ENCODE measurements around the gene C1QTNF5. TPM values are rescaled to one million over a fixed set of nuclear protein-coding genes. Genes with fewer than 3 reads are reported as not detected.
A peak's percentile ranks its signal among the peaks of the same experiment; 100 is the strongest.

C1QTNF5 gene
- total RNA-seq, 1 donor = 6.5 TPM

DNA sequence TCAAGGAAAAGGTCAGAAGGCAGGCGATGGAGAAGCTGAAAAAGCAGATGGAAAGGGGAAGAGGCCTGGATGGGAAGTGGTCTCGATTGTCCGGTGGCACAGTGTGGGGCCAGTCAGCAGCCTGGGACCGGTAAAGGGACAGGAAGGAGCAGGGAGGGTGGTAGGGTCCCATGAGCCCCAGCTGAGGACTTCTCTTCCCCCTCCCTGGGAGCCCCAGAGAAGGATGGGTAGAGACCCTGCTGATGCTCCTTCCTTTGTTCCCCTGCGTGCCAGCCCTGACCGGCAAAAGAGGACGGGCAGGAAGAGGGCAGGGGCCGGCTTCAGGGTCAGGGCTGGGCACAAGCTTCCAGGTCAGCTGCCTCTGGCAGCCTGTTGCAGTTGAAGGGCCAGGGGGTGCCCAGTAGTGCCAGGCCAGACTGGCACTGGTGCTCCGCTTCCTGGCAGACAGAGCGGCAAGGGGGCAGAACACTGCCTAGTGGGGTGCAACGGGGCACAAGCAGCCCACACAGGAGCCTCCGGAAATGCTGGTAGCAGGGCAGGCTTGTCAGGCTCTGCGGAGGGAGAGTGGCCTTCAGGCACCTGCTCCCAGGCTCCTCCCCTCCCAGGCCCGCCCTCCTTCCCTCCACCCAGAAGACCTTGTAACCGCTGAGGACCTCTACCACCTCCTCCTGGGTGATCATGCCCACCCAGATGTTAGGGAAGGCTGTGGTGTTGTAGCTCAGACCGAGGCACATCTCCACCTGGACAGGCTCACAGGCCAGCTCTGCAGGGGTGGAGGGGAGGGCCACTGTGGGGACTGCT lies 739 bp upstream of the C1QTNF5 start:
- DNase-seq (ENCODE audit: low read depth) = no peak
- TF ChIP-seq, protein P1, sequence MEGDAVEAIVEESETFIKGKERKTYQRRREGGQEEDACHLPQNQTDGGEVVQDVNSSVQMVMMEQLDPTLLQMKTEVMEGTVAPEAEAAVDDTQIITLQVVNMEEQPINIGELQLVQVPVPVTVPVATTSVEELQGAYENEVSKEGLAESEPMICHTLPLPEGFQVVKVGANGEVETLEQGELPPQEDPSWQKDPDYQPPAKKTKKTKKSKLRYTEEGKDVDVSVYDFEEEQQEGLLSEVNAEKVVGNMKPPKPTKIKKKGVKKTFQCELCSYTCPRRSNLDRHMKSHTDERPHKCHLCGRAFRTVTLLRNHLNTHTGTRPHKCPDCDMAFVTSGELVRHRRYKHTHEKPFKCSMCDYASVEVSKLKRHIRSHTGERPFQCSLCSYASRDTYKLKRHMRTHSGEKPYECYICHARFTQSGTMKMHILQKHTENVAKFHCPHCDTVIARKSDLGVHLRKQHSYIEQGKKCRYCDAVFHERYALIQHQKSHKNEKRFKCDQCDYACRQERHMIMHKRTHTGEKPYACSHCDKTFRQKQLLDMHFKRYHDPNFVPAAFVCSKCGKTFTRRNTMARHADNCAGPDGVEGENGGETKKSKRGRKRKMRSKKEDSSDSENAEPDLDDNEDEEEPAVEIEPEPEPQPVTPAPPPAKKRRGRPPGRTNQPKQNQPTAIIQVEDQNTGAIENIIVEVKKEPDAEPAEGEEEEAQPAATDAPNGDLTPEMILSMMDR (IDR thresholded peaks at IDR 0.05; ENCODE audit: insufficient read depth, low read depth, low read length) = no peak
- H3K4me3 ChIP-seq (ENCODE audit: low read depth, low read length) = peak overlapping the region; percentile 63

DNA sequence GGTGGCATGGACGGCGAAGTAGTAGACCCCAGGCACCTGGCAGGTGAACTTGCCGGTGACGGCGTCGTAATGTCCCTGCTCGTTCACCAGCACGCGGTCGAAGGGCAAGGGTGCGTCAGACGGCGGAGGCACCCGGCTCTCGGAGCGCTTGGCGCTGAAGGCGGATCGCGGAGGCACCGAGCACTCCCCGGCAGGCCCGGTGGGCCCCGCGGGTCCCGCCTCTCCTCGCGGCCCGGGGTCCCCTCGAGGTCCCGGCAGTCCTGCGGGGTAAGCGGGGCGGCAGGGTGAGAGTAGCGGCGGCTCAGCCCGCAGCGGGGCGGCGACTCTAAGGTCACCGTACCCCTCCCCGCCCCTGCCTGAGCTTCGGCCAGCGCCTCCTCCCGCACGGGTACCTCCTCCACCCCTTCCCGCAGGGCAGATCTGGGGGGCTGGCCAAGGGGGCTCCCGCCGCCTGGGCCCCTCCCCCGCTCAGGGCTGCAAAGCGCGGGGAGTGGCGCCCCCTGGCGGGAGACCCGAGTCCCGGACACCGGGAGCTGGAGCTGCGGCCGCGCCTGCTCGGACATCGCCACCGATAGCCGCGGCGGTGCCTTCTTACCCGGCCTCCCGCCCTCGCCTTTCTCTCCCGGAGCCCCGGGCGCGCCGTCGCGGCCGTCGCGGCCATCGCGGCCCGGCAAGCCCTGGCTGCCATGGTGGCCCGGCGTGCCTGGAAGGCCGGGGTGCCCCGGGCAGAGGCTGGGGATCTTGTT lies 921 bp downstream of the C1QTNF5 start:
- H3K4me3 ChIP-seq (ENCODE audit: low read depth, low read length) = peak overlapping the region; percentile 63
- TF ChIP-seq, protein P1 (IDR thresholded peaks at IDR 0.05; ENCODE audit: insufficient read depth, low read depth, low read length) = peak; percentile 84
- DNase-seq (ENCODE audit: low read depth) = peak; percentile 60

DNA sequence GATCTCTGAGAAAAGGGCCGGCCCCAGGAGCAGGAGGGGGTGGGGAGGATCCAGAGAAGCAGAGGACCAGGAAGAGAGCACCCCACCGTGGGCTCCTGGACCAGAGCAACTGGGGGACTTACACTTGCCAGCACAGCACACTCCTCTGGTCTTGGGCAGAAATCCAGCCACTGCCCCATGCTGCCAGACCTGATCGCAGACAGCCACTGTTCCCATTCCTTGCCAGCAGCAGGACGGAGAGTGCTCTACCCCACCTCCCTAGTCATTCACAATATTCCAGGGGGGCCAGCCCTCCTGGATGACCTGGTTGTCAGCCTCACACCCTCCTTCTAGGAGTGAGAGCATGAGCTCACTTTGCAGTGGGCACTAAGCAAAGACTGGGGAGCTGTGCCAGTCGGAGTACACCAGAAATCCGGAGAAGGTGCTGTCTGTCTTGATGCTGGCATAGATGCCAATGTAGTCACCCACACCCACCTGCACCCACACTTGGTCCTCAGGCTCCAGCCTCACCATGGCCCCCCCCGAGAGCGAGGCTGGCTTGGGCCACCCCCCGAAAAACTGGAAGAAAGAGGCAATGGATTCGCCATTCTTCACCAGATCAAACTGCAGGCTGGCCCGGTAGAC lies 1.6 kb downstream of the C1QTNF5 start:
- TF ChIP-seq, protein P1 (IDR thresholded peaks at IDR 0.05; ENCODE audit: insufficient read depth, low read depth, low read length) = no peak
- peak overlapping the region; percentile 63 for H3K4me3 ChIP-seq (ENCODE audit: low read depth, low read length)
- no peak for DNase-seq (ENCODE audit: low read depth)

DNA sequence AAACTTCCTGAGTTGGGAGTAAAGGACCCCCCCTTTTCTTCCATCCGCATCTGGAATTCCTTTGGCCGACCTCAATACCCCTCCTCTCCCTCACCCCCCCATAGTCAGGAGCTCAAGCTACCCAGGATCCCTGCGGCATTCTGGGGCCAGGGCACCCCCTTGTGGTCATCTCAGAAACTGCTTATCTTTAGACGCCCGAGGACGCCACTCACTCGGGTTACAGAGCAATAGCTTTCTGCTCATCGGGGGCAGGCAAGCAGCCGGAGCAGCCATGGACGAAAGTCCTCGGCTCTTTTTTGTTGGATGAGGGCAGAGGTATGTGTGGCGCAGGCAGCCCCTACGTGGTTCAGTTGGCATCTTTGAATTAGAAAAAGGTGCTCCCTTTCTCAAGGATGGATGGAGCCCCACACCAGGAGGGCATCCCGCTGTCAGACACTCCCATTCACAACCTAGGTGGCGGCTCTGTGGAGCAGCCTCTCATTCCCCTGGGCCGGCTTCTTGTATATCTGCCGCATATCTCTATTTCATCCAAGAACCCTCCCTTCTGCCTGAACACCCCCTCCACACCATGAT lies 2.3 kb downstream of the C1QTNF5 start:
- TF ChIP-seq, protein P1 (IDR thresholded peaks at IDR 0.05; ENCODE audit: insufficient read depth, low read depth, low read length) = peak; percentile 91
- DNase-seq (ENCODE audit: low read depth) = no peak
- H3K4me3 ChIP-seq (ENCODE audit: low read depth, low read length) = peak overlapping the region; percentile 43

DNA sequence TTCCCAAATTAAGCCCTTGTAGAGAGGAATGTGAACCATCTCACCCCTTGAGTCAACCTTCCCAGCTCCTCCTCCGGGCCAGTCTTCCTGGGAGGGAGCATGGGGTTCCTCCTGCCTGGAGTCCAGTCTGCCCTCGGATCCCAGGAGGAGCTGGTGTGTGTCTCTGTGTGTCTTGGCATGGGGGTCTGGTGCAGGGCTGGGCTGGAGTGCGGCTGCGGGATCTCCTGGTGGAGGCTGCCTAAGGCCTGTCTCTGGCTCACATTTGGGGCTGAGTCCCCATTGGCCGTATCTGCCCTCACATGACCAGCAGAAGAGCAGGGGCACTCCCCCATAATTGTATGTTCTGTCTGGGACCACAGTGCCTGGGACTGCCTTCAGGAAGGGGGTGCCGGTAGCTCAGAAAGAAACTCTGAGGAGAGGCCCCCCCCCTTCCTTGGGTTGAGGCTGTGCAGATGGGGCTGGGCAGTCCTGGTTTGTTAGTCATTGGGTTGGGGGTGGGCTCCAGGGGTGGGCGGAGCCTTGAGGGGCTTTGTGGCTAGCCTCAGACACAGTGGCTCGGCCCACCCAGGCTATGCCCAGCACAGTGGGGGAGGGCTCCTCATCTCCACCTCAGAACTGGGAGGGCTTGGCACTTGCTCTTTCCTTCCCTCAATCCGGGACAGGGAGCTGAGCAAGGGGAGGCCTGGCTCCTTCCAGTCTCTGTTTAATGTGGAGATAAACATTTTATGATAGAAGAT lies 2.9 kb downstream of the C1QTNF5 start:
- peak overlapping the region; percentile 43 for H3K4me3 ChIP-seq (ENCODE audit: low read depth, low read length)
- peak; percentile 93 for DNase-seq (ENCODE audit: low read depth)
- TF ChIP-seq, protein P1 (IDR thresholded peaks at IDR 0.05; ENCODE audit: insufficient read depth, low read depth, low read length) = no peak

Data from fibroblast of villous mesenchyme (primary cell).